Breast epithelium (tissue), 3 donors: Measurements from ENCODE around the gene MYH9.
A peak's percentile ranks its signal among the peaks of the same experiment; 100 is the strongest.

ENCODE experiments used
- CTCF ChIP-seq, 3 donors: fragments of 450-650 bp; IDR thresholded peaks; one replicate each; pipeline ENCODE4 v1.5.1; 2016 to 2017; ENCODE audit warnings: antibody characterized with exemption in 3 of 3, mild to moderate bottlenecking in 3 of 3, moderate library complexity in 3 of 3
- POLR2A ChIP-seq: fragments of 450-650 bp; IDR thresholded peaks from one replicate; pipeline ENCODE4 v1.6.1; 2016; ENCODE audit warnings: antibody characterized with exemption, mild to moderate bottlenecking, moderate library complexity
- POLR2AphosphoS5 ChIP-seq, 3 donors: sonication (generic); formaldehyde crosslinking; IDR thresholded peaks; one replicate each; pipeline ENCODE4 v1.6.1; 2017; ENCODE audit warnings: antibody characterized with exemption in 3 of 3

- TF ChIP-seq CTCF (IDR thresholded peaks at IDR 0.05) (no peak), POLR2A (no peak), POLR2AphosphoS5 (IDR thresholded peaks at IDR 0.05) (peak in 1 of 3 donors; percentile 14)
Observed at GRCh38 chr22:36293606-36294292, 94.0 kb downstream of the MYH9 start.
